NCI-H2171 (cell line): ENCODE measurements around the gene TMEM235.

Experiments used
- DNase-seq: peaks from one replicate; lab custom pipeline; 2025; lab: John Stamatoyannopoulos, UW

TMEM235 gene

DNA sequence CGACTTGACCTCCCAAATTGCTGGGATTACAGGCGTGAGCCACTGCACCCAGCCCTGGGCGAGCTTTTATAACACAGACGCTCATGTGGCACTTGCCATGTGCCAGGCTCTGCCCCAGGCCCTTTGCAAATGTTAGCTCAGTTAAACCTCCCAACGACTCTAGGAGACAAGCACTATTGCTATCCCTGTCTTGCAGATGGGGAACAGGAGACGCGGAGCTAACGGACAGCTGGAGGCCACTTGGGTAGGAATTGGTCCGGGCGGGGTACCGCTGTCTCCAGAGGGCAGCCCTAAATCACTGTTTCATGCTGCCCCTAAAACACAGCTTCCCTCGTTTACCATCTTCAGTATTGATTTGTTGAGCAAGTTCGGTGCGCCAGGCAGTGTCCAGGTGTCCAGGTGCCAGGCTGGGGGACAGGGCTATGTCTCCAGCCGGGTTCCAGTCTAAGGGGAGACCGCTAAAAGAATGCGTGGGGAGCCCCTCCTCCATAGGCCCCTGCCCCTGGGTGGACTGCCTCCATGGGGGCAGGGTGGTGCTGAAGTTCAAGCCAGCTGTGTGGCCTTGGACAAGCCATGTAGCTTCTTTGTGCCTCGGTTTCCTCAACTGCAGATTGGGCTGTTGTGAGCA lies 23.7 kb downstream of the TMEM235 start:
- no peak for DNase-seq

DNA sequence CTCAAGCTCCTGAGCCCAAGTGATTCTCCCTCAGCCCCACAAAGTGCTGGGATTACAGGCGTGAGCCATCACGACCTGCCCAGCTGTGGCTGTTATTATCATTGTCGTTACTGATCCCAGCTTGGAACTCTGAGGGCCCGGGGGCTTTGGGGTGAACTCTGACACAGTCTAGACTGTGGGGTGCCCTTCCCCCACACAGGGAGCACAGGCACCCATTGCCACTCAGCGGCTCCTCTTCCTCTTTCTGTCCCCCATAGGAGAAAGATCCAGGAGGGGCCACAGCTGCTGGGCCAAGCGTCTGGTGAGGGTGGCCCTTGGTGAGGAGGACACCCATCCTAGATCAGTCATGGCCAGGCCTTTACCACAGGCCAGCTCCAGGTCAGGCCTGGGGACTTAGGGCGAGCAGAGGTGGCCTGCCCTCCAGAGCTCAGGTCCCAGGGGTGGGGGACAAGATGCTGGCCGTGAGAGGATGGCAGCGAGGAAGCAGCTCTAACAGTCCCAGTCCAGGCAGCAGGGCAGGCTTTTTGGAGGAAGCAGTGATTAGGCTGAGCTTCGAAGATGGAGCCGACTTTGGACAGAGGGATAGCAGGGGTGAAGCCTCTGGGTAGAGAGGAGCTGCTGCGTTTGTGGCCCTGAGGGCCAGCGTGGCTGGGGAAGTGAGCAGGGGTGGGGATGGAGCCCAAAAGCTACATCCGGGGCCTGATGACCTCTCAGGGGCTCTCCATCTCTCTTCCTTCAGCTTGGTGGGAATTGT lies 24.7 kb downstream of the TMEM235 start:
- DNase-seq, result no peak

- no peak for DNase-seq
Measured at GRCh38 chr17:78256707-78257591, 25.5 kb downstream of the TMEM235 start.

GRCh38 chr17:78257810-78258322 lies 26.4 kb downstream of the TMEM235 start:
- DNase-seq, result no peak

DNA sequence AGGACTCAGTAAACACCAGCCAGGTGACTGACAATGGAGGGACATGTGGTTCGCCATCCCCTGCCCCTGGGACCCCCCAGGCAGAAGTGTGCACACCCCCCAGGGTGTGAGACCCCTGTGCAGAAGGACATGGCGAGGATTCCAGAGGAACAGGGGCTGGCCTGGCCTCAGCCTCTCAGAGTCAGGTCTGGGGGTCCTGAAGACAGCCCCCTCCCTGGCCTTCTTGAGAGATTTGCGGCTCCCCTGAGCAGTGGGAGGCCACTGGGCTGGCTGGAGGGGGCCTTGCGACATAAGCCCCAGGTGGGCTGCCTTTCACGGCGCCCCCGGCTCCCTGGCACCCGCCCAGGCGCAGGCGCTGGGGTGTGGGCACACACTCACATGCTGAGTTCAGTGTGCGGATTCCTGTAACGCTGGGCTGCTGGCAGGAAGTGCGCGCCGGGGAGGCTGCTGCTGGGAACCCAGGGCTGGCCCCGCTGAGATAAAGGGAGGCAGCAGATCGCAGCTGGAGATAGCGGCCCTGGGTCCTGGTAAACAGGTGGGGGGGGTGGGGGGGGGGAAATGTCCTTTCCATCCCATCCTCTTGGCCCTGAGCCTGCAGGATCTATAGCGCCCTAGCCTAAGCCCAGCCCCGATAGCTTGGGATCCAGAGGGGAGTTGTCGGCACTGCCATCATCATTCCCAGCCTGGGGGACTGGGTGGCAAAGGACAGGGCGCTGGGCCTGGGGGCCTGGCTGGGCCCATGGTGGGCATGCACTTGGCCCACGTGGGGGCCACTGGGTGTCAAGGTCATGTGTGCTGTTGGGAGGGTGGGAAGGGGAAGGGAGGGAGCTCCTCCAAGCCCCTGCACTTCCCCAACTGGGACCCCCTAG lies 27.1 kb downstream of the TMEM235 start:
- no peak for DNase-seq

- no peak for DNase-seq
Measured at GRCh38 chr17:78259192-78259554, 27.7 kb downstream of the TMEM235 start.

DNA sequence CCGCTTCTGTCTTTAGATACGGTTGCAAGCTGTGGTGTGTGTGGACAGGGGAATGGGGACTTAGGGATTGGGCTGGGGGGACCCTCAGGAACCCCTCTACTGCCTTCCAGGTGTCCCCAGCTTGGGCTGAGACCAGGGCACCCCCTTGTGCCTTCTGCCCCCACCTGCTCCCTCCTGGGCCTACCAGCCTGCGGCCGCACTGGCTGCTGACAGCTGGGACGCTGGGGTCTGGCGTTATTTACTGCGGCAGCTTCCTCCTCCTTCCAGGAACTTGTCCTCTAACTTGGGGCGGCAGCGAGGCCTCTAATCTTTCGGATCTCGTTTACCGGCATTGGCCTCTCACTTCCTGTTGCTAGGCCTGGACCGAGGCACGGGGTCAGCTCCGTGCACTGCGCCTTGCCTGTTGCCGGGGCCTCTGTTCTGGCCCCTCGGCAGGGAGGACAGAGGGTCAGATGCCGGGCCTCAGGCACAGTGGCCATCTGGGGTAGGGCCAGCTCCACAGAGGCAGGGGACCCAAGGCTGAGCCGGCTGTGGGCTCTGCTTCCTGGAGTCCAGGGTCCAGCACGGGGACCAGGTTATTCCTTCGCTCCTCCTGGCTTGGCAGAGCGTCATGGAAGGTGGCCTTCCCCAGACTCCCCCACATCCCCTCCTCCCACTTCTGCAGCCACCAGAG lies 31.8 kb downstream of the TMEM235 start:
- no peak for DNase-seq

- no peak for DNase-seq
Measured at GRCh38 chr17:78263736-78264340, 32.4 kb downstream of the TMEM235 start.

DNA sequence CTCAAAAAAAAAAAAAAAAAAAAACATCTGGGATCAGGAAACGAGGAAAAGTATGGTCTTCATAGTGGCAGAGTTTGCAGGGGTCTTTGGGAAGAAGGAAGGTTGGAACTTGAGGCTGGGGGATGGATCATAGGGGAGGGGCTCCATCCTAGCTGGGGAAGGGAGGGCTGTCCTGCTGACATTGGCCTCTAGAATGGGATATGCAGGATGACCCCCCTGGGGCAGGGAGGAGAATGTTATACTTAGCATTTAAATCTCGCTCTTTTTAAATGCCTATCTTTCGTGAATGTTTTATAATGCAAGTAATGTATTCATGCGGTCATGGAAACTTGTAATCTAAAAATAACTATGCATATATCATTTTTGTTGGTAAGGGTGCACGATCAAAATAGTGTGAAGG lies 33.2 kb downstream of the TMEM235 start:
- no peak for DNase-seq

GRCh38 chr17:78265121-78265520 lies 33.7 kb downstream of the TMEM235 start:
- no peak for DNase-seq

DNA sequence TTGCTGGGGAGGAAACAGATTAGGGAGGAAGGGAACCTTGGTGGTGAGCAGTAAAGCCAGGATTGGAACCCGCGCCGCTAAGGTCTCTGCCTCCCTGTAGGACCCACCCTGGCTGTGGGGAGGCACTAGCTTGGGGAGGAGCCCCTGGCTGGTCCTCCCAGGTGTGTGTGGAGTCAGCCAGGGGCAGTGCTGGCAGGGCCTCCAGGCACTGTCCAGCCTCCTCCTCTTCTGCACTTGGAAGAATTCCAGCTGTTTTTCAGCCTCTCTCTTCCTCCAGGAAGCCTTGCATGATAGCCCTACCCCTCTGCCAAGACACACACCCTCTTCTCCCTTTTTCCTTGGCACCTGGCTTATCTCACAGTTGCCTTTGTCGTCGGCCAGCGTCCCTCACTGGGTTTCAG lies 34.8 kb downstream of the TMEM235 start:
- no peak for DNase-seq

DNA sequence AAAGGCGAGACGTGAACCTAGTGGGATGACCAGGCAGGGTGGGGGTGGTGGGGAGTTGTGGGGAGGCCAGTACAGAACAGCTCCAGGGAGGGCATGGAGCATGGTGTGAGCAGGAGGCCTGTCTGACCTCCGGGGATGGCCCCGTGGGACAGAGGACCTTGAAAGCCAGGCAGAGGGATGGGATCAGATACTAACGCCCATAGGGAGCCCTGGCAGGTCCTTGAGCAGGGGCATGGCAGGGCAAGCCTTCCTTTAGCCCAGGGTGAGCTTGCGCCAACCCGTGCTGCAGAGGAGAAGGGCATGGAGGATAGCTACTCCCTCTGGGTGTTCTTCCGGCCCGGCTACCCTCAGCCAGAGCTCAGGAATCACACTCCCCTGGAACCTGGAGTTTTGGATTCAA lies 35.3 kb downstream of the TMEM235 start:
- DNase-seq, result no peak

- no peak for DNase-seq
Measured at GRCh38 chr17:78267253-78268073, 36.0 kb downstream of the TMEM235 start.

DNA sequence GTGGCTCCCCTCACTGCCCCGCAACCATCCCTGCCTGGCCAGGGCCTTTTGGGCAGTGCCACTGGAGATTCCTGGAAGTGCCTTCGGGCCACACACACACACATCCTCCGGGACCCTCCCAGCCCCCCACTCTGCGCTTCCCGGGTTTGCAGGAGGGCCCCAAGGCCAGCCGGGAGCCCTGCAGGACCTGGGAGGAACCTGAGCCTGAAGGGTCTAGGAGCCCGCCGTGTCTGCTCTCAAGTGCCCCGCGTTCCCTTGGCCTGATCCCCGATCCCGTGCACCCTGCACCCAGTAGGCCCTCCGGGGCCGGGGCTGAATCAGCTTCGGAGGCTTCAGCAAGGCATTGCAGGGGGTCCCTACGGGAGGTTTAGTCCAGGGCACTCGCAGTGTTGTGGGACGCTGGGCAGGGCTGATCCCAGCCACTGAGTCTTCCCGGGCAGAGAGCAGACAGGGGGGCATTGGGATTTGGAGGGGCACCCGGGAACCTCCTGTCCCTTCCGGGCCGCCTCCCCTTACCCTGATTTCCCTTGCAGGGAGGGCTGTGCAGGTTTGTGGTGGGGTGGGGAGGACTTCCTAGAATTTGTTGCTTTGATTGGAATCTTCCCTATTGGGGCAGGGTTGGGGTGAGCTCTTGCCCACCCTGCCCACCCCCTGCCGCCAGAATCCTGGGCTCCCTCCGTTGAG lies 36.9 kb downstream of the TMEM235 start:
- no peak for DNase-seq

- DNase-seq, result no peak
Measured at GRCh38 chr17:78268951-78269905, 37.8 kb downstream of the TMEM235 start.

- no peak for DNase-seq
Measured at GRCh38 chr17:78269955-78270381, 38.5 kb downstream of the TMEM235 start.

- DNase-seq, result no peak
Measured at GRCh38 chr17:78271419-78272170, 40.2 kb downstream of the TMEM235 start.
